GM12801 (cell line): Measurements from ENCODE around the gene ECSIT.

ENCODE experiments used
- CTCF ChIP-seq: IDR thresholded peaks from one replicate; pipeline ENCODE4 v1.5.1; 2011; ENCODE audit warnings: control low read depth; ENCODE audit not compliant: insufficient read length; ENCODE audit errors: extremely low read depth

Gene ECSIT

DNA sequence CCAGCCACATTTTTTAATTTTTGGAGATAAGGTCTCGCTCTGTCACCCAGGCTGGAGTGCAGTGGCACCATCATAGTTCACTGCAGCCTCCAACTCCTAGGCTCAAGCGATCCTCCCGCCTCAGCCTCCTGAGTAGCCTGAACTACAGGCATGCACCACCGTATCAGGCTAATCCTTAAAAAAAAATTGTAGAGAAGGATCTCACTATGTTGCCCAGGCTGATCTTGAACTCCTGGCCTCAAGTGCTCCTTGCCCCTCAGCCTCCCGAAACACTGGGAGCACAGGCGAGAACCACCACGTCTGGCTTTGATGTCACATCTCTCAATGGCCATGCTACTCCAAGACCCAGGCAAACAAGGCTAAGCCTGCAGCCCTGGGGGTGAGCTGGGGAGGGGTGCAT lies 72.3 kb downstream of the ECSIT start:
- no peak for TF ChIP-seq CTCF
